HCT116 (cell line): Measurements from ENCODE around the gene MAPK10. TPM values are rescaled to one million over a fixed set of nuclear protein-coding genes. Genes with fewer than 3 reads are reported as not detected.
"Not testable (repeated sequence)": the region's sequence is repeated elsewhere in the genome, so short reads cannot be mapped to it uniquely, and the experiment has no call there.

ENCODE experiments used
- ATAC-seq: fragments of 200-7000 bp; cut with Tn5 transposase; 2 replicates; pipeline ENCODE4 v1.9.1; 2020; ENCODE audit warnings: mild to moderate bottlenecking, moderate library complexity
- BruUV-seq: library from RNA; stranded (reverse); fragments of 400-500 nt; replicated peaks from 2 replicates; lab custom pipeline; 2021; lab: Mats Ljungman, UMichigan
- CTCF ChIA-PET: fragments of 300-600 bp; sonication (Branson Sonifier 250); formaldehyde crosslinking; loops from one replicate; lab custom pipeline; 2021; ENCODE audit warnings: antibody characterized with exemption; lab: Charles Lee
- POLR2A ChIA-PET: fragments of 300-600, 350-600 bp; sonication (Branson Sonifier 250); formaldehyde crosslinking; loops from one replicate; lab custom pipeline; 2021; ENCODE audit warnings: antibody characterized with exemption; lab: Charles Lee
- RAD21 ChIA-PET, 2 experiments: fragments of 300-600 bp; sonication (Branson Sonifier 250); formaldehyde crosslinking; loops; one replicate each; lab custom pipeline; 2023; ENCODE audit warnings: low total read pairs in 2 of 2; ENCODE audit not compliant: uncharacterized antibody in 2 of 2, unreplicated experiment in 2 of 2, low non-redundant PET in 1 of 2; lab: Charles Lee
- DNase-seq: peaks from one replicate; pipeline ENCODE4 v3.0.0-alpha.2; 2010; ENCODE audit warnings: low read depth, low spot score
- H2AFZ ChIP-seq: fragments of 200-600 bp; shearing (Covaris generic), sonication (generic); 2 replicates; pipeline ENCODE4 v1.6.1; 2017; ENCODE audit warnings: low read depth, mixed run types, mixed read lengths, antibody characterized with exemption, low read length; ENCODE audit not compliant: poor library complexity, severe bottlenecking
- H3K27ac ChIP-seq: 2 replicates; pipeline ENCODE4 v1.5.1; 2012; ENCODE audit warnings: low read depth, low read length
- H3K27me3 ChIP-seq: fragments of 200-600 bp; sonication (generic); 2 replicates; pipeline ENCODE4 v1.6.1; 2016; ENCODE audit warnings: mixed run types, low read length, mixed read lengths; ENCODE audit not compliant: insufficient read depth
- H3K36me3 ChIP-seq, 2 experiments: fragments of 200-500 bp in 1 of 2; fragments of 200-600 bp in 1 of 2; sonication (Bioruptor generic) in 1 of 2; sonication (generic) in 1 of 2; 2 replicates each; pipeline versions ENCODE4 v1.5.1 to v1.6.1; 2014 to 2016; ENCODE audit warnings: low read length in 2 of 2, inconsistent platforms in 1 of 2, mixed read lengths in 1 of 2, mixed run types in 1 of 2; ENCODE audit not compliant: insufficient read depth in 2 of 2, control insufficient read depth in 1 of 2
- H3K4me1 ChIP-seq, 2 experiments: fragments of 200-600 bp in 1 of 2; sonication (generic) in 1 of 2; 2 replicates each; pipeline versions ENCODE4 v1.5.1 to v1.6.1; 2012 to 2017; ENCODE audit warnings: low read length in 2 of 2, inconsistent platforms in 1 of 2, mild to moderate bottlenecking in 1 of 2, mixed read lengths in 1 of 2, mixed run types in 1 of 2, moderate library complexity in 1 of 2; ENCODE audit not compliant: insufficient read depth in 2 of 2, control insufficient read depth in 1 of 2
- H3K4me2 ChIP-seq: fragments of 200-600 bp; sonication (generic); 2 replicates; pipeline ENCODE4 v1.6.1; 2017; ENCODE audit warnings: mixed run types, low read length, mixed read lengths
- H3K4me3 ChIP-seq, 2 experiments: fragments of 200-600 bp in 1 of 2; sonication (generic) in 1 of 2; replicated peaks in 1 of 2; 2 replicates each; pipeline ENCODE4 v1.5.1; 2011 to 2016; ENCODE audit warnings: low read length in 2 of 2, control low read depth in 1 of 2, low read depth in 1 of 2, mild to moderate bottlenecking in 1 of 2, mixed read lengths in 1 of 2, mixed run types in 1 of 2
- H3K79me2 ChIP-seq: fragments of 200-600 bp; sonication (generic); 2 replicates; pipeline ENCODE4 v1.6.1; 2017; ENCODE audit warnings: mild to moderate bottlenecking, mixed run types, low read length, moderate library complexity, mixed read lengths; ENCODE audit not compliant: insufficient read depth
- H3K9ac ChIP-seq: fragments of 200-600 bp; sonication (generic); 2 replicates; pipeline ENCODE4 v1.6.1; 2016; ENCODE audit warnings: low read length, mixed read lengths
- H3K9me2 ChIP-seq: fragments of 200-600 bp; sonication (generic), shearing (Covaris generic); 2 replicates; pipeline ENCODE4 v1.6.1; 2017; ENCODE audit warnings: mixed run types, mild to moderate bottlenecking, moderate library complexity; ENCODE audit not compliant: insufficient read depth
- H3K9me3 ChIP-seq, 2 experiments: fragments of 200-500 bp in 1 of 2; fragments of 200-600 bp in 1 of 2; sonication (Bioruptor generic) in 1 of 2; sonication (generic) in 1 of 2; 2 replicates each; pipeline ENCODE4 v1.6.1; 2014 to 2017; ENCODE audit warnings: low read length in 2 of 2, mixed read lengths in 2 of 2, inconsistent platforms in 1 of 2, low read depth in 1 of 2, mild to moderate bottlenecking in 1 of 2, mixed run types in 1 of 2, moderate library complexity in 1 of 2; ENCODE audit not compliant: control insufficient read depth in 1 of 2, insufficient read depth in 1 of 2
- H4K20me1 ChIP-seq: fragments of 200-600 bp; sonication (generic), shearing (Covaris generic); 2 replicates; pipeline ENCODE4 v1.6.1; 2017; ENCODE audit warnings: mixed run types, mild to moderate bottlenecking, moderate library complexity; ENCODE audit not compliant: insufficient read depth
- ATF3 ChIP-seq: IDR thresholded peaks from 2 replicates; pipeline ENCODE4 v1.6.1; 2012
- CBX3 ChIP-seq: IDR thresholded peaks from 2 replicates; pipeline ENCODE4 v1.6.1; 2012; ENCODE audit warnings: low read depth
- CTCF ChIP-seq, 3 experiments: fragments of 200-600 bp in 1 of 3; sonication (generic) in 1 of 3; IDR thresholded peaks in 2 of 3; conservative IDR thresholded peaks in 1 of 3; 2 replicates each; pipeline ENCODE4 v1.5.1; 2012 to 2017; ENCODE audit warnings: low read depth in 2 of 3, low read length in 2 of 3, antibody characterized with exemption in 1 of 3, borderline replicate concordance in 1 of 3, control low read depth in 1 of 3, mild to moderate bottlenecking in 1 of 3, mixed read lengths in 1 of 3, mixed run types in 1 of 3, moderate library complexity in 1 of 3; ENCODE audit not compliant: insufficient read depth in 1 of 3
- EZH2phosphoT487 ChIP-seq: fragments of 200-600 bp; IDR thresholded peaks from 2 replicates; pipeline ENCODE4 v1.6.1; 2018; ENCODE audit warnings: antibody characterized with exemption, borderline replicate concordance
- JUND ChIP-seq: IDR thresholded peaks from 2 replicates; pipeline ENCODE4 v1.6.1; 2012
- POLR2A ChIP-seq: IDR thresholded peaks from 2 replicates; pipeline ENCODE4 v1.7.0; 2011; ENCODE audit warnings: borderline replicate concordance; ENCODE audit not compliant: insufficient read depth, insufficient read length; ENCODE audit errors: extremely low read depth
- RAD21 ChIP-seq: IDR thresholded peaks from 2 replicates; pipeline ENCODE4 v1.6.1; 2012; ENCODE audit warnings: low read depth, mild to moderate bottlenecking
- TCF7L2 ChIP-seq: IDR thresholded peaks from 2 replicates; pipeline ENCODE4 v1.7.0; 2011; ENCODE audit warnings: borderline replicate concordance, inconsistent platforms; ENCODE audit not compliant: insufficient read depth, insufficient read length; ENCODE audit errors: extremely low read depth
- ZFX ChIP-seq: fragments of 450-650 bp; IDR thresholded peaks from 2 replicates; pipeline ENCODE4 v1.6.1; 2017
- intact Hi-C: fragments of 100-400 bp; cut with micrococcal nuclease; formaldehyde crosslinking; loops from 2 replicates; pipeline ENCODE4 v1.10.0; 2022
- total RNA-seq: library from RNA; stranded (reverse); gene quantifications from one replicate; pipeline ENCODE4 v1.2.1, GENCODE V29; 2021; ENCODE audit not compliant: unreplicated experiment

MAPK10 gene
- total RNA-seq, 1 experiment from 2014 or later: 0.52 TPM

DNA sequence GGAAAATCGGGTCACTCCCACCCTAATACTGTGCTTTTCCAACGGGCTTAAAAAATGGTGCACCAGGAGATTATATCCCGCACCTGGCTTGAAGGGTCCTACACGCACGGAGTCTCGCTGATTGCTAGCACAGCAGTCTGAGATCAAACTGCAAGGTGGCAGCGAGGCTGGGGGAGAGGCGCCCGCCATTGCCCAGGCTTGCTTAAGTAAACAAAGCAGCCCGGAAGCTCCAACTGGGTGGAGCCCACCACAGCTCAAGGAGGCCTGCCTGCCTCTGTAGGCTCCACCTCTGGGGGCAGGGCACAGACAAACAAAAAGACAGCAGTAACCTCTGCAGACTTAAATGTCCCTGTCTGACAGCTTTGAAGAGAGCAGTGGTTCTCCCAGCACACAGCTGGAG lies 191.5 kb downstream of the MAPK10 start:
- BruUV-seq, H3K36me3 ChIP-seq, POLR2A ChIA-PET: not testable (repeated sequence)

GRCh38 chr4:86160426-86160825 lies 199.4 kb downstream of the MAPK10 start:
- H3K4me2 ChIP-seq: no peak overlapping the region
- no peaks in the 10 kb centered on the region for H3K36me3 ChIP-seq
- H4K20me1 ChIP-seq: no peaks in the 10 kb centered on the region
- BruUV-seq: no TSS peak
- intact Hi-C loops: no loop called here
- H3K4me3 ChIP-seq: no peak overlapping the region
- H3K27me3 ChIP-seq: no peaks in the 10 kb centered on the region
- H3K4me1 ChIP-seq: no peaks in the 10 kb centered on the region
- ChIA-PET RAD21 (no interaction called here), CTCF (no interaction called here), POLR2A (no interaction called here)
- H3K27ac ChIP-seq: no peak overlapping the region
- no peak for ATAC-seq
- TF ChIP-seq POLR2A (no peak), RAD21 (no peak), EZH2phosphoT487 (no peak)
- H3K9me2 ChIP-seq: no peaks in the 10 kb centered on the region
- no peaks in the 10 kb centered on the region for H3K9me3 ChIP-seq
- no peak overlapping the region for H3K9ac ChIP-seq
- no peak for DNase-seq
- H3K79me2 ChIP-seq: no peaks in the 10 kb centered on the region
- no peak overlapping the region for H2AFZ ChIP-seq

More for the DNA sequence above, 191.5 kb downstream of the MAPK10 start:
- CTCF ChIA-PET, H4K20me1 ChIP-seq, ATAC-seq, intact Hi-C loops, H3K9ac ChIP-seq, H3K9me3 ChIP-seq, H3K4me1 ChIP-seq, DNase-seq, H3K9me2 ChIP-seq, H3K79me2 ChIP-seq, H3K4me3 ChIP-seq, RAD21 ChIA-PET, H3K27ac ChIP-seq, H3K27me3 ChIP-seq, H3K4me2 ChIP-seq, H2AFZ ChIP-seq: not testable (repeated sequence)

DNA sequence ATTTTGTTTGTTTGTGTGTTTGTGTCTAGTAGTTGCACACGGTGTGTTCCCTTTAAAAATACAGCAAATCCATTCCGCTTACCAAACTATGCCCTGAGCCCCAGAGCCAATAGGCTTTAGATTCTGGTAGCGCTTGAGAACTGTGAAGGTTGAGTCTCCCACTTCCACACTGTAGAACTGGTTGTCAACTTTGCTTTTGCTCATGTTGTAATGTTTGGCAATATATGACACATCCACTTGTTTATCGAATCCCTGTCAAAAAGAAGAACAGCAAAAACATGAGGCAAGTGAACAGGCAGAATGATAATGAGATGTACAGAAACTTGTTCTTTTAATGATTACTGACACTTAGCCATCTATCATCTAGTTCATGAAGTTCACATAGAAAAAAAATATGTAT lies 200.6 kb downstream of the MAPK10 start:
- H3K79me2 ChIP-seq: no peaks in the 10 kb centered on the region
- no peaks in the 10 kb centered on the region for H3K9me3 ChIP-seq
- no peak overlapping the region for H2AFZ ChIP-seq
- no peaks in the 10 kb centered on the region for H3K4me1 ChIP-seq
- ChIA-PET CTCF (no interaction called here), POLR2A (no interaction called here), RAD21 (no interaction called here)
- no TSS peak for BruUV-seq
- H3K36me3 ChIP-seq: no peaks in the 10 kb centered on the region
- H4K20me1 ChIP-seq: no peaks in the 10 kb centered on the region
- no peaks in the 10 kb centered on the region for H3K27me3 ChIP-seq
- DNase-seq (no peak), ATAC-seq (no peak)
- no peak overlapping the region for H3K9ac ChIP-seq
- no peak overlapping the region for H3K27ac ChIP-seq
- no peak overlapping the region for H3K4me3 ChIP-seq
- no peak overlapping the region for H3K4me2 ChIP-seq
- no peak for TF ChIP-seq CTCF (IDR thresholded peaks at IDR 0.05 in 2 of 3, conservative IDR thresholded peaks at IDR 0.05 in 1 of 3; ENCODE audit: borderline replicate concordance in 1 of 3, insufficient read depth in 1 of 3, low read depth in 2 of 3, low read length in 2 of 3)
- no peak for TF ChIP-seq CBX3
- TF ChIP-seq JUND: no peak
- no peak for TF ChIP-seq TCF7L2
- no peak for TF ChIP-seq ZFX
- no peak for TF ChIP-seq ATF3
- intact Hi-C loops: no loop called here
- H3K9me2 ChIP-seq: no peaks in the 10 kb centered on the region
